Astrocyte (in vitro differentiated cells and primary cell): ENCODE data around the gene RDM1.

Source experiments
- CTCF ChIP-seq: IDR thresholded peaks from 2 replicates; pipeline ENCODE4 v1.5.1; 2011; ENCODE audit warnings: low read depth, mild to moderate bottlenecking, inconsistent platforms, low read length, moderate library complexity; ENCODE audit not compliant: insufficient read depth
- EZH2 ChIP-seq: IDR thresholded peaks from 2 replicates; pipeline ENCODE4 v1.6.1; 2012; ENCODE audit warnings: mild to moderate bottlenecking, low read length, inconsistent platforms; ENCODE audit not compliant: insufficient read depth

DNA sequence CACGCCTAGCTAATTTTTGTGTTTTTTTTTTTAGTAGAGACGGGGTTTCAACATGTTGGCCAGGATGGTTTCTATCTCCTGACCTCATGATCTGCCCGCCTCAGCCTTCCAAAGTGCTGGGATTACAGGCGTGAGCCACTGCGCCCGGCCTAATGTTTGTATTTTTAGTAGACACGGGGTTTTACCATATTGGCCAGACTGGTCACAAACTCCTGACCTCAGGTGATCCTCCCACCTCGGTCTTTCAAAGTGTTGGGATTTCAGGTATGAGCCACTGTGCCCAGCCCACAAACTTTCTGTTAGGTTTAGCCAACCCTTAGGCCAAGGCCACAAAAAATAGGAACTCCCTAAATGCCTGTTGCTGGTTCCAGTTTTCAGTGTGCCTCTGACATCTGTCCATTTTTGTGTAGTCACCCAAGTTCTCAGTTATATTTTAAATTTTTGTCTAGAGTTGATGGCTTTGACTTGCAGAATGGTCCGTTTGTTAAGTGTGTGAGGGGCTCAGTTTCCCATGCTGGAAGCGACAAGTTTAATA, 38.0 kb upstream of the RDM1 start:
- no peak for TF ChIP-seq CTCF
- no peak for TF ChIP-seq EZH2
